GM18499 (cell line): ENCODE measurements around the gene TMEM94.

Source experiments
- ATAC-seq: cut with Tn5 transposase; IDR thresholded peaks from one replicate; pipeline ENCODE4 v1.9.1; 2021; ENCODE audit warnings: moderate number of reproducible peaks; ENCODE audit not compliant: insufficient read depth, unreplicated experiment

TMEM94 gene

GRCh38 chr17:75492555-75493168, 36.2 kb downstream of the TMEM94 start:
- no peak for ATAC-seq

- ATAC-seq = no peak
Observed at GRCh38 chr17:75493476-75494129, 37.2 kb downstream of the TMEM94 start.

- ATAC-seq = no peak
Observed at GRCh38 chr17:75494326-75494877, 38.0 kb downstream of the TMEM94 start.

- no peak for ATAC-seq
Observed at GRCh38 chr17:75496005-75496404, 39.6 kb downstream of the TMEM94 start.

- no peak for ATAC-seq
Observed at GRCh38 chr17:75498039-75498725, 41.7 kb downstream of the TMEM94 start.

- ATAC-seq = no peak
Observed at GRCh38 chr17:75498726-75499213, 42.3 kb downstream of the TMEM94 start.

GRCh38 chr17:75499313-75500022, 43.0 kb downstream of the TMEM94 start:
- ATAC-seq = no peak

GRCh38 chr17:75500419-75501216, 44.2 kb downstream of the TMEM94 start:
- ATAC-seq = no peak

GRCh38 chr17:75501378-75502071, 45.1 kb downstream of the TMEM94 start:
- ATAC-seq = no peak

- no peak for ATAC-seq
Observed at GRCh38 chr17:75502072-75502720, 45.8 kb downstream of the TMEM94 start.

- no peak for ATAC-seq
Observed at GRCh38 chr17:75502721-75503329, 46.4 kb downstream of the TMEM94 start.

GRCh38 chr17:75503337-75503950, 47.0 kb downstream of the TMEM94 start:
- ATAC-seq = no peak

- ATAC-seq = no peak
Observed at GRCh38 chr17:75503976-75504346, 47.5 kb downstream of the TMEM94 start.

- no peak for ATAC-seq
Observed at GRCh38 chr17:75504347-75505151, 48.1 kb downstream of the TMEM94 start.

GRCh38 chr17:75505152-75505409, 48.6 kb downstream of the TMEM94 start:
- ATAC-seq = no peak

- ATAC-seq = no peak
Observed at GRCh38 chr17:75505640-75506039, 49.2 kb downstream of the TMEM94 start.

GRCh38 chr17:75506134-75506533, 49.7 kb downstream of the TMEM94 start:
- ATAC-seq = no peak
